Measurements from ENCODE around the gene TNNT1.

The TNNT1 gene

GRCh38 chr19:55087542-55087901, 61.5 kb downstream of the TNNT1 start:
- no peak for DNase-seq

- DNase-seq = no peak
These were observed 62.1 kb downstream of the TNNT1 start for GRCh38 chr19:55086730-55087541.

DNA sequence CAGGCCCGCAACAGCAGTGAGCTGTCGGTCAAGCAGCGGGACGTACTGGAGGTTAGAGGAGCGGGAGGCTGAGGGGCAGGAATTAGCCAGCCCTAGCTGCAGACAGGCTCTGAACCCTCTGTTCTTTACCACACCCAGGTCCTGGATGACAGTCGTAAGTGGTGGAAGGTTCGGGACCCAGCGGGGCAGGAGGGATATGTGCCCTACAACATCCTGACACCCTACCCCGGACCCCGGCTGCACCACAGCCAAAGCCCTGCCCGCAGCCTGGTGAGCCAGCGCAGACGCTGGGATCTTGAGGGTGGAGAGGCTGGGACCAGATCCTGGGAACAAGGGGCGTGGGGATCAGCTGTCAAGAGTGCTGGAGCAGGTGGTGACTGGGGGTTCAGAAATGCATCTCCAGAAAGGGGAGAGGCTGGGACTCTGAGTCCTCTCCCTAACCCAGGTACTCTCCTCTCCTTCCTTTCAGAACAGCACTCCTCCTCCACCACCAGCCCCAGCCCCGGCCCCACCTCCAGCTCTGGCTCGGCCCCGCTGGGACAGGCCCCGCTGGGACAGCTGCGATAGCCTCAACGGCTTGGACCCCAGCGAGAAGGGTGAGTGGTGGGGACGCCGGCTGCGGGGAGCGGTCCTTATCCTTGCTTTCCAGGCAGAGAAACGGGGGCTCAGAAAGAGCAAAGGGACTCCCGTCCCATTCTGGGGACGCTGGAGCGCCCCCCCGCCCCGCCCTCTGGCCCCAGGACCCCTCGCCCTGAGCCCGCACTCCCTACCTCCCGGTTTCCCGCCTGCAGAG, 62.9 kb downstream of the TNNT1 start:
- no peak for DNase-seq

GRCh38 chr19:55084416-55084815, 64.6 kb downstream of the TNNT1 start:
- no peak for DNase-seq

GRCh38 chr19:55083004-55083850, 65.8 kb downstream of the TNNT1 start:
- DNase-seq = no peak

Measured in T-helper 9 cell (primary cell).